ENCODE data around the gene NCAPH2.

NCAPH2 gene

GRCh38 chr22:50506611-50507420, 1.2 kb upstream of the NCAPH2 start (continued):
- TF ChIP-seq ZBTB17 (tag by site-specific recombination; IDR thresholded peaks at IDR 0.05) (no peak), ZNF292 (tag by site-specific recombination; IDR thresholded peaks at IDR 0.05; ENCODE audit: borderline replicate concordance, low read depth) (no peak), KLF10 (tag by site-specific recombination; IDR thresholded peaks at IDR 0.05) (no peak), OVOL3 (tag by site-specific recombination; IDR thresholded peaks at IDR 0.05) (no peak), ZNF366 (tag by site-specific recombination; conservative IDR thresholded peaks at IDR 0.05) (no peak), ZNF121 (tag by site-specific recombination; IDR thresholded peaks at IDR 0.05) (no peak), REST (tag by site-specific recombination; IDR thresholded peaks at IDR 0.05) (no peak), ZNF2 (tag by site-specific recombination; IDR thresholded peaks at IDR 0.05) (no peak), ZNF529 (tag by site-specific recombination; IDR thresholded peaks at IDR 0.05; ENCODE audit: insufficient replicate concordance) (no peak), ZNF26 (tag by site-specific recombination; IDR thresholded peaks at IDR 0.05) (no peak), MZF1 (tag by site-specific recombination; IDR thresholded peaks at IDR 0.05; ENCODE audit: borderline replicate concordance) (no peak), ZNF335 (tag by site-specific recombination; conservative IDR thresholded peaks at IDR 0.05) (no peak), ZNF510 (tag by site-specific recombination; IDR thresholded peaks at IDR 0.05; ENCODE audit: insufficient replicate concordance) (no peak), ZFHX2 (tag by site-specific recombination; conservative IDR thresholded peaks at IDR 0.05) (peak; percentile 61), ZEB2 (tag by site-specific recombination; IDR thresholded peaks at IDR 0.05) (no peak), ZNF114 (tag by site-specific recombination; IDR thresholded peaks at IDR 0.05) (no peak), ZXDB (tag by site-specific recombination; IDR thresholded peaks at IDR 0.05) (no peak), ZNF518A (tag by site-specific recombination; conservative IDR thresholded peaks at IDR 0.05; ENCODE audit: low read depth) (no peak), ZNF214 (tag by site-specific recombination; IDR thresholded peaks at IDR 0.05; ENCODE audit: borderline replicate concordance) (no peak), PRDM10 (tag by site-specific recombination; IDR thresholded peaks at IDR 0.05) (no peak)
